ENCODE measurements around the gene INS.

DNA sequence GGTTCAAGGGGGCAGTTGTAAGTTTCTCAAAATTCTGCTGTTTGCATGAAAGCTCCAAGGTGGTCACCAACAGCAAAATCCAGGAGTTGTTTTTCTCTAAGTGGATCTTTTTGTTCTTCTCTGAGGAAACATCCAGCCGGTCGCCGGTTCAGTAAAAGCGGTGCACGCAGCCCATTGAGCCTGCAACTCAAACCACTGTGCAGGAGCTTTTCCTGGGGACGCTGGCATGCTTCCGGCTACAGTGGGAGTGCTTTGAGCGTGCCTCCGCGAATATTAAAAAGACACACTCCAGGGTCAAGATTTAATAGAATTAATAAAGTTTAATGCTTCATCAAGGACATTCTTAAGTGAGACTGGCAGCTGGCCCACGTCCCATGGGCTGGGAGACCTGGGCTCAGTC lies 47.2 kb downstream of the INS start:
- TF ChIP-seq POLR2A (IDR thresholded peaks at IDR 0.05; ENCODE audit: low read depth, low read length) (no peak), RAD21 (IDR thresholded peaks at IDR 0.05; ENCODE audit: low read length) (no peak), RFX5 (IDR thresholded peaks at IDR 0.05; ENCODE audit: low read depth, low read length) (no peak), CHD1 (IDR thresholded peaks at IDR 0.05; ENCODE audit: low read depth, low read length) (no peak), CEBPB (IDR thresholded peaks at IDR 0.05; ENCODE audit: low read depth, low read length) (no peak), MAFK (IDR thresholded peaks at IDR 0.05; ENCODE audit: low read depth, low read length) (no peak), RCOR1 (IDR thresholded peaks at IDR 0.05; ENCODE audit: insufficient replicate concordance, low read length) (no peak), SMC3 (IDR thresholded peaks at IDR 0.05; ENCODE audit: low read depth, low read length) (no peak), NFE2L2 (IDR thresholded peaks at IDR 0.05; ENCODE audit: low read depth, low read length) (no peak), MAZ (IDR thresholded peaks at IDR 0.05; ENCODE audit: borderline replicate concordance, low read depth, low read length) (no peak)
- TF ChIP-seq, protein P1, sequence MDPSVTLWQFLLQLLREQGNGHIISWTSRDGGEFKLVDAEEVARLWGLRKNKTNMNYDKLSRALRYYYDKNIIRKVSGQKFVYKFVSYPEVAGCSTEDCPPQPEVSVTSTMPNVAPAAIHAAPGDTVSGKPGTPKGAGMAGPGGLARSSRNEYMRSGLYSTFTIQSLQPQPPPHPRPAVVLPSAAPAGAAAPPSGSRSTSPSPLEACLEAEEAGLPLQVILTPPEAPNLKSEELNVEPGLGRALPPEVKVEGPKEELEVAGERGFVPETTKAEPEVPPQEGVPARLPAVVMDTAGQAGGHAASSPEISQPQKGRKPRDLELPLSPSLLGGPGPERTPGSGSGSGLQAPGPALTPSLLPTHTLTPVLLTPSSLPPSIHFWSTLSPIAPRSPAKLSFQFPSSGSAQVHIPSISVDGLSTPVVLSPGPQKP (IDR thresholded peaks at IDR 0.05; ENCODE audit: borderline replicate concordance, low read depth, low read length) = no peak
- TF ChIP-seq, protein P2, sequence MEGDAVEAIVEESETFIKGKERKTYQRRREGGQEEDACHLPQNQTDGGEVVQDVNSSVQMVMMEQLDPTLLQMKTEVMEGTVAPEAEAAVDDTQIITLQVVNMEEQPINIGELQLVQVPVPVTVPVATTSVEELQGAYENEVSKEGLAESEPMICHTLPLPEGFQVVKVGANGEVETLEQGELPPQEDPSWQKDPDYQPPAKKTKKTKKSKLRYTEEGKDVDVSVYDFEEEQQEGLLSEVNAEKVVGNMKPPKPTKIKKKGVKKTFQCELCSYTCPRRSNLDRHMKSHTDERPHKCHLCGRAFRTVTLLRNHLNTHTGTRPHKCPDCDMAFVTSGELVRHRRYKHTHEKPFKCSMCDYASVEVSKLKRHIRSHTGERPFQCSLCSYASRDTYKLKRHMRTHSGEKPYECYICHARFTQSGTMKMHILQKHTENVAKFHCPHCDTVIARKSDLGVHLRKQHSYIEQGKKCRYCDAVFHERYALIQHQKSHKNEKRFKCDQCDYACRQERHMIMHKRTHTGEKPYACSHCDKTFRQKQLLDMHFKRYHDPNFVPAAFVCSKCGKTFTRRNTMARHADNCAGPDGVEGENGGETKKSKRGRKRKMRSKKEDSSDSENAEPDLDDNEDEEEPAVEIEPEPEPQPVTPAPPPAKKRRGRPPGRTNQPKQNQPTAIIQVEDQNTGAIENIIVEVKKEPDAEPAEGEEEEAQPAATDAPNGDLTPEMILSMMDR (conservative IDR thresholded peaks at IDR 0.05; ENCODE audit: low read depth, low read length) = no peak
- TF ChIP-seq, protein P3, sequence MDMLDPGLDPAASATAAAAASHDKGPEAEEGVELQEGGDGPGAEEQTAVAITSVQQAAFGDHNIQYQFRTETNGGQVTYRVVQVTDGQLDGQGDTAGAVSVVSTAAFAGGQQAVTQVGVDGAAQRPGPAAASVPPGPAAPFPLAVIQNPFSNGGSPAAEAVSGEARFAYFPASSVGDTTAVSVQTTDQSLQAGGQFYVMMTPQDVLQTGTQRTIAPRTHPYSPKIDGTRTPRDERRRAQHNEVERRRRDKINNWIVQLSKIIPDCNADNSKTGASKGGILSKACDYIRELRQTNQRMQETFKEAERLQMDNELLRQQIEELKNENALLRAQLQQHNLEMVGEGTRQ (IDR thresholded peaks at IDR 0.05; ENCODE audit: low read depth, low read length) = no peak

Measured in IMR-90 (cell line).